Kidney capillary endothelial cell (primary cell): ENCODE measurements around the gene CISTR.

Source experiments
- DNase-seq: peaks from one replicate; pipeline ENCODE4 v3.0.0-alpha.2; 2018; ENCODE audit warnings: low spot score

Gene CISTR

DNA sequence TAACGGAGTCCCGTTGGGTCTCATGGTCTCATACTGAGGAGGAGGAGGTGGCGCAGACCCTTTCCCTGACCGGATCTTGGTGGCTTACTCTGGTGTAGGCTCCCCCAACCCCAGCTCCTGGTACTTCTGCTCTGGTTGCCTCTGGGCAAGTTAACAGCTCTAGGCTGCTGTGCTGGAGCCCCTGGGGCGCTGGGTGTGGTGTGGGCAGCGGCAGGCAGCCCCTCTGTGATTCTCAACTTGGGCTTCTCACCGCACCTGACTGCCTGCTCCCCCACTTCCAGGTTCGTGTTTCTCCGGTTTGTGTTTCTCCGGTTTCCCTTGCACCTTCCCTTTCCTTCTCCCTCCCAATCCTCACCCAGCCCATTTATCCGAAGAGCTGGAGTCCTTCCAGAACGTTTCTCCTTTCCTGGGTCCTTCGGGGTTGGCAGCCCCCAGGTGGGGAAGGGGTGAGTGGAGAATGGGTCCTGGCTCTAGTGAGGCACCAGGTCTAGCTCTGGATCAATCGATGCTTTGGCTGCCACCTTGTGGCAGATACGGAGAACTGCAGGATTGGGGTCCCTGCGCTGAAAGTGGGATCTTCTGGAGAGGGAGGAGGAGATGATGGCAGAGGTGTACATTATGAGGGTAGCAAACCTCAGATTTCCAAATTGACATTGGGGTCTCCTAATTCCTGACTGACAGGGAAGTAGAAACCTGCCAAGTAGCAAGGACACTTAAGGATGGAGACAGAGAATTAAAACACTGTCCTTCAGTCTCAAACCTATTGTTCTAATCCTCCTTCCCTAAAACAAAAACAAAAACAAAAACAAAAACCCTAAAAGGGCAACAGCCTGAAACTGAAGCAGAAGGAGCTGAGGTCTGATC lies 8.3 kb downstream of the CISTR start:
- DNase-seq: peak; percentile 73

DNA sequence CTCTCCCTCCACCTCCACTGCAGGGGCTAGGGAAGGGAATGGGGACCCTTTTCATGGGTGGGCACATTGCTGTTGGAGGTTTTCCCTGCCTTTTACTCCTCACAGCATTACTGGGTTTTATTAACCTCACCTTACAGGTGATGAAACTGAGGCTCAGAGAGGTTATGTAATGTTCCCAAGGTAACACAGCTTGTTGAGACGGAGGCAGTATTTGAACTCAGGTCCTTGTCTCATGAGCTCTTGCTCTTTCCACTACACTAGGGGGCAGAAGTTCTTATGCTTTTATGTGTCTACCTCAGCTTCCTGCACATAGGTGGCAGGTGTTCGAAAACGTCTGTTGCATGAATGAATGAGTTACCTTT lies 11.7 kb downstream of the CISTR start:
- no peak for DNase-seq

DNA sequence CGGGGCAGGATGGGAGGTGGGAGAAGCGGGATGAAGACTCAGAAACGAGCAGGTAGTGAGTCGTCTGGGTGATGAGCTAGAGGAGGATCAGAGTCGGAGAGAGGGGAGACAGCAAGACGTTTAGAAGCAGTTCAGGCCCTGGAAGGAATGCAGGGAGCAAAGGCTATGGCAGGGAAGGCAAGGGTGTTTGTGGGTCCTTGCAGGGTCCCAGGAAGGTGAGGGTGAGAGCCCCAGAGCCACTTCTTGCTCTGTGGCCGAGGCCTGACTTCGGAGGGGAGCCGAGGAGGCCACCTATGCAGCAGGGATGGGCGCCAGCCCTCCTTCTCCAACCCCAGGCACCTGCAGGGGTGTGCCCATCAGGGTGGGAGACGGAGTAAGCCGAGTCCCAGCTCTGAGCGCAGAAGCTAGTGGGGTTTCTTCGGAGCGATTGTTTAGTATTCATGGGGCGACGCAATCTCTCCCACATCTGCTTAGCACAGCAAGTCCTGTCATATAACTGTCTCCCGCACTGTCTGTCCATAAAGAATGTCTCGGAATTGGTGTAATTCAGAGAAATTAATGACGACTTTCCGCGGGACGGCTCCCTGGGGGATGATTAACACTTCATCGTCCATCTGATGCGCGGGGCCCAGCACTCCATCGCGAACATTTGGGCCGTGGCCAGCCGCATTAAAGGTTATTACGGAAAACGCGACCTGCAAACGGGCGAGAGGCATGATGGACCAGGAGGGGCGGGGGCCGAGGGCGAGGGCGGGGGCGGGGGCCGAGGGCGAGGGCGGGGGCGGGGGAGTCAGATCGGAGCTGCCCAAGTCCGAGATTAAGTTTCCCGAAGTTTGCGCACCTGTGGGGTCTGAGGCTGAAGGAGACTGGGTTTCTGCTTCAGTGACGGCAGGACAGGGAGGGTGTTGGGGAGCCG lies 12.3 kb downstream of the CISTR start:
- no peak for DNase-seq

DNA sequence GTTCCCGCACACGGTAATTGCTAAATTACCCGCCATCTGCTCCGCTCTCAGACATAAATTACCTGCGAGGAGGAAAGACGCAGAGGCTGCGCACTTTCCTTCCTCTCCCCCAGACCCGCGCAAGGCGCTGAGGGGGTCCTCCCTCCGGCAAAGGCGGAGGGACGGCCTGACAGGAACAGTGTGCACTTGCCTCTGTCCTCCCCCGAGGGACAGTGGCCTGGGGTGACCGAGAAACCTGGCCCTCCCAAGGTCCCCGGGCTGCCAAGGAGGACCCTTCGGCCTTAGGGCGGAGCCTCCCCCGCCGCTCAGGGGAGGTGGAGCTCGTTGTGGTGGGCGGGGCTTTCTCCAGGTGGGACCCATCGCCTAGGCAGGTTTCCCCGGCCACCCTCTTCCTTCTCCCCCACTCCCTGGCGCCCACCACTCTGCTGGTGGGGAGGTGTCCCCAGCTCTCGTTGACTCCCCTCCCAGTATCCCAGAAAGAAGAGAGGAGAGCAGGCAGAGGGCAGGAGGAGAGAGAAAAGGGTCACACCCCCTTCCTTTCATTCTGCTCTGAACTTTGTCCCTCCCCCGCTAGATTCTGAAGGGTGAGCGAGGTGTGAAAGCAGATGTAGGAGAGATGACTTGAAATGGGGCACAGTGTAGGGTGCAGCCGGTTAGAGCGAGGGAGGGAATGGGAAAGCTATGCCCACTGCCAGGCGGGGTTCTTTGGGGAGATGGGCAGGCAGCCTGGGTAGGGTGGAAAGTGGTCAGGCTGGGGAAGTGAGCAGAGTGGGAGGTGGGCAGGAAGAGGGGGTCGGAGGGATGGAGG lies 13.2 kb downstream of the CISTR start:
- DNase-seq: no peak

DNA sequence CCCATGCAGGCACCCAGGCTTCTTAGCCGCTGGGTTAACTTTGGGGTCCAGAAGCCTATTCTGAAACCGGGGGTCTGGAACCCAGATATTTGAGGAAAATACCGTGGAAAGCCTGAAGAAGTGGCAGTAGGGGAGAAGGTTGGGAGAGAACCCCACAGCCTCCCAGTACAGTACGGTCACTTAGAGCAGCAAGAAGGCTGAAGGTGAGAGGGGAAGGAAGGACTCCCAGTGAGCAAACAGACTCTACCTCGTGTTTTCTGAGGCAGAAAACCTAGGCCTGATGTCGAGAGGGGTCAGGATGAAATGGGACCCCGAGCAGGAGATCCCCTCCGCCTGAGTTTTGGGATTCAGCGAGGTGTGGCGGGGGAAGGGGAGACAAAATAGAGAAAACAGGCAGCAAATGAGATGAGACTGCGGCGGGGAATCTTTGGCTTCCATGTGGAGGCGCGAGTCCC lies 13.8 kb downstream of the CISTR start:
- DNase-seq: no peak

DNA sequence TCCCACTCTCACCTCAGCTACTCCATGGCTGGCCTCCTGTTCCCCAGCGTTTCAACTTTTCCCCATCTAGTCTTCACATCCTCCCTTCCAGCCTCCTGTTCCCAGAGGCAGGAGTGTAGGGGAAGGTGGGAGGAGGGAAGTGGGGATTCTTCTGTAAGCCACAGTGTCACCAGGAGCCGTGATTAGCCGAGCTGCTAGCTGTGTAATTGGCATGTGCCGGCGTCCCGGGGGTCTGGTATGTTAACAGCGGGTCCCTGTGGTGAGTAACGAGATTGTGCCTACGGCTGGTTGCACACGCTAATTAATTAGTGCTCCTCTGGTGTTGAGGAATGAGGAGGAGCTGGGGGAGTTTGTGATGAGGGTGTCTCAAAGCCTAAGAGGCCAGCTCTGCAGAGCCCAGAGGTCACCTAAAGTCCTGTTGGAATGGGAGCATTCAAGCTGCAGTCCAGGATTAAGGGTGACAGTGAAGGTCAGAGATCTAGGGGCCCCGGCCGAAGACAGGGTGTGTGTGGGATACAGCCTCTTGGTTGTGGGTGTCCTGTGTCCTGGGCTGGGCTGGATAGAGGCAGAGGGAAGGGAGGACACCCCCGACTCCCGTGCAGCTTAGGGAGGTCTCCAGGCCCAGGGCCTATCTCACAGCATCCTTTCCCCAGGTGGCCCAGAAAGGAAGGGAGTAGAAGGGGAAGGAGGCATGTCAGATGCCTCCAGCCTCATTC lies 14.5 kb downstream of the CISTR start:
- DNase-seq: no peak

DNA sequence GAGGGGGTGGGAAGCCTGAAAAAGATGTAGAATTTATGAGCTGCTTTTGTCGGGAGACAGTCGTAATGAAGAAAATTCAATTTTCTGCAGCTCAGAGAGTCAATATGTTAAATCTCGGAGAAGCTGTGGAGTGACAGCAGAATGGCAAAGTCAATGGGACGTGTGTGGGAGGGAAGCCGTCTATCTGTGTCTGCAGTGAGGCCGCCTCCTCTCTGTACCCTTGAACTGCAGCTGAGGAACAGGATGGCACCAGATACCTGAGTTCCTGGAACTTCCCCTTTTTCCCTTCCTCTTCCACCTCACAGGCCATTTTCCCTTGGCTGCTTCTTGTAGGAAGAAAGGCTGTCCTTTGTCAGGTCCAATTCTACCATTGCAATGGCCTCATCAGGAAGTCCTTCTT lies 15.2 kb downstream of the CISTR start:
- DNase-seq: no peak

DNA sequence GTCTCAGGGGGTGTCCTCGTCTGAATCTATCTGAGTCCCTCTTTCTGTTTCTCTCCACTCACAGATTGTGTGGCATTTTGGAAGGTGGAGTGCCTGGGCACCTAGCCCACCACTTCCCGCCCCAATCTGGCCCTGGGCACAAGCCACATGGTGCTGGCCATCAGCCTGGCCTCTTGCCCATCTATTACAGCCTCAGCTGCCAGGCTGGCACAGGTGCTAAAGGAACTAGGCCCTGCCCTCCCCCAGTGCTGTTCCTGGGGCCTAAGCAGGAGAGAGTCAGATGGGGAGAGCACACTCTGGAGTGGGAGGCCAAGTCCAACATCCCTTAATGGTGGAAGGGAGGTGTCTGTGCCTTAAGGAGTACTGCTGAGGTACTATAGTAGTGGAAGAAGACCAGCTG lies 16.2 kb downstream of the CISTR start:
- DNase-seq: no peak

DNA sequence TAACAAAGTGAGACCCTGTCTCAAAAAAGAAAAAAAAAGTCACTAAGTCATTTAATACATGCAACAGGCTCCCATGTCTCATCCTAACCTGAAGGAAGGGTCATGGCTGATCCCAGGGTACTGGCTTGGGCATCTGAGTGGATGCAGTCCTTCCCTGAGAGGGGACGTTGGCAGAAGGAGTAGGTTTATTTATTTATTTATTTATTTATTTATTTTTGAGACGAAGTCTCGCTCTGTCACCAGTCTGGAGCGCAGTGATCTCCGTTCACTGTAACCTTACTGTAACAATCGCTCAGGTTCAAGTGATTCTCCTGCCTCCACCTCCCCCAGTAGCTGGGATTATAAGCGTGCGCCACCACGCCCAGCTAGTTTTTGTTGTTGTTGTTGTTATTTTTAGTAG lies 17.4 kb downstream of the CISTR start:
- no peak for DNase-seq

DNA sequence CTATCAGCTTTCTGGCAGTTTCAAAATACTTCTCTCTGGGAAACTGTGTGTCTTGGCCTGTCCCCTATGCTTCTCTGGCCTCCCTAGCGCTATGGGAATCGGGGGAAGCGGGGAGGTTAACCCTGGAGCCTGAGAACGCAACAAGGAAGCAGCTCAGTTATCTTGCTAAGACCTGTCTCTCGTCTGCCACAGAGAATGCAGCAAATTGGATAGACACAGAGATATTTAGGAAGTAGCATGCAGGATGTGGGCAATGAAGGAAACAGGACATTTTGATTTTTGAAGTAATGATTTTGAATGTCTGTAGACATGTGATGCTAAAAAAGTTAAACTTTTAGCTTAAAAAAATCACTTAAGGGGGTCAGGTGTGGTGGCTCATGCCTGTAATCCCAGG lies 18.0 kb downstream of the CISTR start:
- DNase-seq: no peak

DNA sequence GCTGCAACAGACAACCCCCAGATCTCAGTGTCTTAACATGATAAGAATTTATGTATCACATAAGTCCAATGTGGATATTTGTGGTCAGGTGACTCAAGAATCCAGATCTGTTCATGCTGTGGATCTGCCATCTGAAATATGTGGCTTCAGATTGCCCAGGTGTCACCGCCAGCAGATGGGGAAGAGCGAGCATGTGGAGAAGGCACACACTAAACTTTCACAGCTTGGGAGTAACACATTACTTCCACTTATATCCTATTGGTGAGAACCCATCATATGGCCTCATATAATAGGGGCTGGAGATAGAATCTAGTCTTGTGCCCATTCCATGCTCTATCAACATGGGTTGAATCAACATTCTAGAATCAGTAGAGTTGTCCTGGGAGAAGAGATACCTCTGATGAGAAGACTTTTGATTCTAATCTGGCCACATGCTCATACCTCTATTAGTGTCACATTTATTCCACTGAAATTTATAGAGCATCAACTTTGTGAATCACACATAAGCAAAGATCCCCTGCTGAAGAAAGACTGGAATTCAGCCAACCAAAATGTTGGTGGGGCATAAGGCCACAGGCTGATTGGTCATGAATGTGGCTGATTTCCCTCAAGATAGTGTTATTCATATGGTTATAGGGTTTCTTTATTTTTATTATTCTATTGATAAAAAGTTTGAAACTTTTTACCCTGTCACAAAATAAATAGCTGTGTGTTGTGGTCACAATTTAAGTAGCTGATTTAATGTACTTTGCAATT lies 18.6 kb downstream of the CISTR start:
- no peak for DNase-seq

DNA sequence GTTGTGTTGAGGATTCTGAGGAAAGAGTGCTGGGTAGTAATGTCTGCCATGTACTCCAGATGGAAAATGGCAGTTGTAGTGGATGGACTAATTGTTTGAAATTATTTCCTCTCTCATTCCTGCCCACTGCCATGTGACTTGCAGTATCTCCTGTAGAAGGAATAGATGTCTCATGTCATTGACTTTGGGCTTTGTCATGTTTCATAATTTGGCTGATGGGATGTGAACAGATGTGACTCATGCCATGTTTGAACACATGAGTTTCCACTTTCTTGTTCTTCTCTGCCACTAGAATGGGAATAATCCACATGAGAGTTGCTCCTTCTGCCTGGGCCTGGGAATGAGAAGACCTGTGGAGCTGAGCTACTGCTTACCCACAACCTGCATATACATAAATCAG lies 22.1 kb downstream of the CISTR start:
- DNase-seq: no peak

DNA sequence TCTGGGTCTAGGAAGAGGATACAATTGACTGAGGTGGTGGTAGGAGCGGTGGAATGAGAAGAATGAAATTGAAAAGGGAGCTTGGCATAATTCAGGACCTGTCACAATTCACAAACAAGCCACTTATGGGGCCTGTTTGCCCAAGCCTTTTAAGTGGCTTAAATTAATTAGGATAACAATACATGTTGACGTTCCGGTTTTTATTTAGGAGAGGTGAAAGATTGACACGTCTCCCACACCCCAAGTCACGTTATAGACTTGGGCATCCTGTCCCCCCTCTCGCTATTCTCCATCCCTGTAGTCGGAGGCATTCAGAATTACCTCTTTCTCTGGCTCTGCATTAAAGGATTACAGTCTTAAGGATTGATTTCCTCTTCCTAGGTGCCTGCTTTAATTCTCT lies 23.6 kb downstream of the CISTR start:
- no peak for DNase-seq

DNA sequence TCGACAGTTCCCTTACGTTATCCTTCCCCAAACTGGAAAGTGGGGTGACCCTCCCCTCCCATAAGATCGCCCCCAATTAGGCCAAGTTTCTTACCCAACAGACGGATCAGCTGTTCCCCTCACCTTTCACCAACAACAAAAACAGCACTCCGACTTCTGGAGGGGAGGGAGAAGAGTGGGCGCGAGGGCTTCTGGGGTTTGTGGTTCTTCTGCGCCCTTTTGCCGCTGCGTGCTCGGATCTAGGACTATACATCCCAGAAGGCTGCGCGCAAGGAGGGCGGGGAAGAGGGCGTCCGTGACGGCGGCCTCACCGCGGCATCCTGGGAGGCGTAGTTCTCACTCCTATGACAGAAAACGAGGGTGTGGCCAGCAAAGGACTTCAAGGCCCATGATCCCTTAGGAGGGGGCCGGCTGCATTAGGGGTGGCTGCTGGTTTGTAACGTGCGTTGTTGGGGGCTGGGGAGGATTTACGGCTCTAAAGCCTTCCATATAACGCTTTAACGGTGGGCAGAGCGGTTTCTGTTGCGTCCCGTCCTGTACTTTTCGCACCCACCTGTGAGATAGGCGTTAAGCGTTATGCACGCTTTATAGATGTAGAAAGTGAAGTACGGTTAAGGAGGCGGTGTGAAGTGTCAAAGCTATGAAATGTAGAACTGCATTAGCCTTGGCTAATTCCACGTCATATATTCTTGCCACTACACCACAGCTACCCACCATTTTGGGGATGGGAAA lies 24.3 kb downstream of the CISTR start, which contains the start of gene CALCOCO1:
Gene CALCOCO1, minus strand, starts transcription at position 143 of the 732 bp plus-strand sequence. CDS start 2,210 bp downstream, outside the sequence.
- DNase-seq: peak; percentile 96

DNA sequence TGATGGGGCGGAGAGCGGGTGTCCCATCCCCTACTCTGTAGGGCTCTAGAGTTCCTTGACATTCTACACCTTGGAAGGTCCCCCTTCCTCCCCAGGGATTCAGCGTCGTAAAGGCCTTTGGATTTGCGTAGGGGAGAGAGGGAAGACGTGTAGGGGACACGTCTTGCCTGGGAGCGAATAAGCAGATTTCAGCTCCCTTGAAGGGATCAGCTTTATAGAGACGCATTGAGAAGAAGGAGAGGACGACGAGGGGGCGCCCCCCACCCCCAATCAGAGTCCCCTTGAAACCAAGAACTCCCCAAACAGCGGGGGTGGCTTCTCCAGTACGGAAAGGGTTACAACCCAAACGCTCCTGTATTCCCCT lies 24.9 kb downstream of the CISTR start:
- no peak for DNase-seq

DNA sequence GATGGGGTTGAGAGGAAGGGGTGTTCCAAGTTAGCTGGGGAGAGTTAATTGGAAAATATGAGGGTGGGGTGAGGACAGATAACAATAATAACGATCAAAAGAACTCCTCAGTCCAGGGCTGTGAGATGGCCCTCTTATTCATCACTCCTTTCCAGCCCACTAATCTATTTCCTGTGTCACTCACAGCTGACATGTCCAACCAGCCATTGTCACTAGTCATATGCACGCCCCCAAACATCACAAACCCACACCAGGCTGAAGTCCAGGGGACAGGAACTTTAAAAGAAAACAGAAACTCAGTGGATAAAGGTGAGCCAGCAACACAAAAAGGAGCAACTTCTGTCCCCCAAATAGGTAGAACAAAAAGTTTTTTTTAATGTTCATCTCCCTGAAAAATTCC lies 25.4 kb downstream of the CISTR start:
- peak; percentile 47 for DNase-seq

DNA sequence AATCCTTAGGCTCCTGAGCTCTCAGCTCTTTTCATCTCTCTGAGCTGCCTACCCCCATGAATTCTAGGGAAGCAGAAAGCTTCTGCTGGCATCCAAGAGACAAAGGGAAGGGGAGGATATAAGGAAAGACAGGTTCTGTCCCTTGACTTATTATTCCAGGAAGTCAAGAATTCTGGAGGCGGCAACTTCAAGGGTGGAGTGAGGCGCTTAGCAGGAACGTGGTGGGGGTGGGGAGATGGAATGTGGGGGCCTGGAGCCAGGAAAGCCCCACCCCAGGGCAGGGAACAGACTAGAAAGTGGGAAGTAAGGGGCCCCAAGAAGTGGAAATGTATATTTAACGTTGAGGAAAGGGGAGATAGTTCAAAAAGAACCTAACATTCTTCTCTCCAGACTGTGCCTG lies 26.0 kb downstream of the CISTR start:
- no peak for DNase-seq

DNA sequence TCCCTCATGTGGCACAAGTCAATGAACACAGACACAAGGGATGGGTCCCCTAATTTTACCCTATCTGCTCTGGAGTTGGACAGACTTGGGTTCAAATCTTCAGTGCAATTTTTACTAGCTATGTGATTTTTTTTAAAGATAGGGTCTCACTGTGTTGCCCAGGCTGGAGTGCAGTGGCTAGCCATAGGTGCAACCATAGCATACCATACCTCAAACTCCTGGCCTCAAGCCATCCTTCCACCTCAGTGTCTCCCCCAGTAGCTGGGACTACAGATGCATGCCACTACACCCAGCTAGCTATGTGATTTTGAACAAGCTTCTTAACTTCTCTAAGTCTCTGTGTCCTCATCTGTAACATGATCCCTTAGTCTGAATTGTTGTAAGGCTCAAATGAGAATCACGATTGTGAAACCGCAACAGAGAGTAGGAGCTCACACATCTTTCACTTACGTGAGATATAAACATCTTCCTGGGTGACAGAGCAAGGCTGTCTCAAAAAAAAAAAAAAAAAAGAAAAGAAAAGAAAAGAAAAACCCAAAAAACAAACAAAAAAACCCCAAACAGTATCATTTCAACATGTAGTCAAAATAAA lies 29.2 kb downstream of the CISTR start:
- DNase-seq: no peak

DNA sequence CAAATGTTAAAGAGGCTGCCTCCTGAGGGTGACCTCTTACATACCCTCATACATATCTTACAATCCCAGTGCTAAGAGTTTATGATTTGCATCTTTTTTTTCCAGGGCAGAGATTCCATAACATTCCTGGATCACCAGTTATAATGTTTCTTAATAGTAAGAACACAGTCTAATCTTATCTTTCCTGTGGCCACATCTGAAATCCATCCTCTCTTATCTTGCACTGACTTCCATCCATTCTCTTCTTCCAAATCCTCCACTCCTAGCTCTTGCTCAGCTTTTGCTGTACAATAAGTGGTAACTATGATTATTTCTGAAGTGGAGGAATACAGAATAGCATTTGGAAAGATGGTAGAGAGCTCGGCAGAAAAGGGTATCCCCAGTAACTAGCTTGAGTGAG lies 30.8 kb downstream of the CISTR start:
- no peak for DNase-seq

DNA sequence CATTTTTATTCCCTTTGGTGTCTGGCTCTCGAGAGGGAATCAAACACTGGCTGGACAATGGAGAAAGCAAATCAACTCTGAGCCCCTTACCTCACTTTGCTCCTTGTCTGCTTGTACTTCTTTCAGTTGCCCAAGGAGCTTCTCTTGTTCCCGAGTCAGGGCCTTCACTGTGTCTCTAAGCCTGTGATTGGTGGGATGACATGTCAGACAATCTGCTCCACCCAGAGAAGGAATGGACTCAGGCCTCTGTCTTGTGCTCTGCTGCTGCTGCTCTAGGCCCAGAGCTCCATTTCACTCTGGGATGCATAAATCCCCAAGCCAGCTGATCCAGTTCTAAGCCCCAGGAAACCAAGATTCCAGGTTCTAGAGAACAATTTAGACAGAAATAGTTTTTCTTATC lies 32.1 kb downstream of the CISTR start:
- no peak for DNase-seq
